ENCODE data around the gene THBS2. TPM values are rescaled to one million over a fixed set of nuclear protein-coding genes. Genes with fewer than 3 reads are reported as not detected.

The THBS2 gene
- total and polyA plus RNA-seq, 2 of the 8 experiments (the other 6 are each of a cell fraction or from before 2014, with no cell fraction given): 11.0 to 22.5 TPM

DNA sequence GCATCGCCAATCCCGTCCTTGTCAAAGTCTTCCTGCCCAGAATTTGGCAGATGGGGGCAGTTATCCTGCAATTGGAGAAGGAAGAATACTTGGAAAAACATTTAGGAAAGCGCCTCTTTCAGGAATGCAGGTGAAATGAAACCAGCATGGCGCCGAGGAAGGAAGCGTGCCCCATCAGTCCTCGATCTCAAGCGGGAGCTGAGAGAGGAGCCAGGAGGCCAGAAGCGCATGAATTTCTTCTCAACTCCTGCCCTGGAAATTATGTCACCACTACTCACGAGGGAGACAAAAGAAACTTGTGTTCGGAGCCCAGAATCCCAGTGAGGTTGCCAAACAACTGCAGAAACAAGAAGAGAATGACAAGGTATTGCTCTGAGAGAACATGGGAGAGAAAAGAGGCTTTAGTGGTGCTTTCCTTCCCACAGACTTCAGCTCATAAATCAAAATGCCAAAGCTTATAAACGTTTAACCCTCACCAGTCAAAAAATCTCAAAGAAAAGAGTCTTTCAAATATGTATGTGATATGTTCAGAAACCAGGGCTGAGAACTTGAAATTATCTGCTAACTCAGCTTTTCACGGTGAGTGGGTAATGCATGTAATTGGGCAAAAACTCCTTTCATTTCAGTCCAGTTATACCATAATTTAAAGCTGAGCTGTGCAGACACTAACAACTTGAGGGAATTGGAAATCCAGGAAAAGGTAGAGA, 23.9 kb downstream of the THBS2 start:
- WGBS, 2 experiments (ENCODE audit: extremely low coverage in 1 of 2, insufficient coverage in 1 of 2, insufficient read length in 1 of 2, insufficient replicate concordance in 2 of 2, low coverage in 1 of 2, low lambda C conversion rate in 2 of 2, missing lambda C conversion rate in 1 of 2): 82% methylated on average over 13 of the region's 13 CpGs; no CpG with 5 or more reads in 1 of the 2 experiments

More for the DNA sequence above, 23.9 kb downstream of the THBS2 start:
- Histone ChIP-seq H3K14ac (ENCODE audit: insufficient read length) (no peak overlapping the region), H2BK20ac (ENCODE audit: low read length) (no peak overlapping the region), H3K18ac (ENCODE audit: extremely low read depth, low read length) (no peak overlapping the region), H2AK5ac (ENCODE audit: low read depth, low read length) (no peak overlapping the region), H4K8ac (ENCODE audit: extremely low read depth, insufficient read depth, low read length) (no peak overlapping the region), H3K9me3 (ENCODE audit: insufficient read depth in 2 of 2, low read depth in 1 of 2, low read length in 1 of 2) (no peaks in the 10 kb centered on the region; a peak in 1 of 4 replicates), H3K4ac (replicated peaks; ENCODE audit: insufficient read length, low read depth, low read length) (no peak overlapping the region), H2AFZ (ENCODE audit: low read length) (no peak overlapping the region), H4K5ac (ENCODE audit: insufficient read length, low read depth, low read length) (no peak overlapping the region), H3K9ac (replicated peaks in 1 of 4; ENCODE audit: extremely low read depth in 1 of 4, low read depth in 3 of 4, low read length in 3 of 4) (no peak overlapping the region), H2BK120ac (replicated peaks; ENCODE audit: low read depth, low read length) (no peak overlapping the region), H3K27ac (ENCODE audit: low read depth, low read length) (no peak overlapping the region), H3K23me2 (ENCODE audit: low read depth, low read length) (peaks cover 8% of the 10 kb centered on the region; the same call in 1 of the 2 replicates), H3K79me2 (ENCODE audit: control insufficient read depth in 1 of 2, insufficient read depth in 2 of 2, low read length in 2 of 2) (no peaks in the 10 kb centered on the region), H2BK15ac (ENCODE audit: low read length) (no peak overlapping the region), H3K27me3 (replicated peaks in 1 of 4; ENCODE audit: control insufficient read depth in 3 of 4, extremely low read depth in 1 of 4, insufficient read depth in 3 of 4, low read length in 3 of 4) (no peaks in the 10 kb centered on the region), H2BK5ac (ENCODE audit: low read depth, low read length) (no peak overlapping the region), H3K4me1 (replicated peaks in 1 of 4; ENCODE audit: control insufficient read depth in 3 of 4, insufficient read depth in 4 of 4, low read length in 3 of 4) (no peaks in the 10 kb centered on the region), H4K91ac (replicated peaks; ENCODE audit: insufficient read length, low read length) (no peak overlapping the region), H3K4me3 (ENCODE audit: extremely low read depth in 1 of 4, insufficient read depth in 2 of 4, low read depth in 3 of 4, low read length in 4 of 4) (no peak overlapping the region), H3K4me2 (ENCODE audit: insufficient read depth in 1 of 2, low read depth in 2 of 2, low read length in 2 of 2) (no peak overlapping the region), H2BK12ac (ENCODE audit: low read depth, low read length) (no peak overlapping the region), H4K20me1 (replicated peaks in 1 of 2; ENCODE audit: control insufficient read depth in 1 of 2, insufficient read depth in 2 of 2, low read length in 2 of 2) (peaks cover 0 to 3% of the 10 kb centered on the region in 2 experiments), H3K79me1 (ENCODE audit: low read depth, low read length) (no peaks in the 10 kb centered on the region), H3K36me3 (ENCODE audit: control insufficient read depth in 2 of 4, insufficient read depth in 4 of 4, low read length in 3 of 4) (peaks cover 0 to 30% (median 3%) of the 10 kb centered on the region in 4 experiments; a peak in 5 of 8 replicates), H3K56ac (replicated peaks; ENCODE audit: insufficient read length, low read depth, low read length) (no peak overlapping the region), H3K23ac (ENCODE audit: insufficient read length) (no peak overlapping the region)
- CTCF ChIA-PET (ENCODE audit: partially characterized antibody): interaction anchor here (1.0 kb wide), 1 partner anchor 92 kb away, joined by 3 read pairs; no protein-coding TSS in a partner anchor
- no peak for TF ChIP-seq SP2 (IDR thresholded peaks at IDR 0.05; ENCODE audit: low read length)
- no peak for TF ChIP-seq SRF (IDR thresholded peaks at IDR 0.05; ENCODE audit: low read depth, low read length)
- TF ChIP-seq FOSL1 (IDR thresholded peaks at IDR 0.05; ENCODE audit: insufficient read depth, low read depth, low read length): no peak
- TF ChIP-seq GABPA (IDR thresholded peaks at IDR 0.05; ENCODE audit: borderline replicate concordance, insufficient read depth, low read length): no peak
- TF ChIP-seq, protein P1, sequence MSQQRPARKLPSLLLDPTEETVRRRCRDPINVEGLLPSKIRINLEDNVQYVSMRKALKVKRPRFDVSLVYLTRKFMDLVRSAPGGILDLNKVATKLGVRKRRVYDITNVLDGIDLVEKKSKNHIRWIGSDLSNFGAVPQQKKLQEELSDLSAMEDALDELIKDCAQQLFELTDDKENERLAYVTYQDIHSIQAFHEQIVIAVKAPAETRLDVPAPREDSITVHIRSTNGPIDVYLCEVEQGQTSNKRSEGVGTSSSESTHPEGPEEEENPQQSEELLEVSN (IDR thresholded peaks at IDR 0.05): no peak
- peak in 1 of 2 experiments; percentile 23 for DNase-seq (ENCODE audit: low read depth in 1 of 2, low spot score in 2 of 2)
- POLR2A ChIA-PET (ENCODE audit: partially characterized antibody): interaction anchor here (0.8 kb wide), 1 partner anchor 29 kb away, joined by 3 read pairs; no protein-coding TSS in a partner anchor
- no peak for FAIRE-seq

Data from H1 (cell line).